HG03460 (cell line): ENCODE results near the gene FBXL7.

ENCODE experiments used
- ATAC-seq: cut with Tn5 transposase; IDR thresholded peaks from one replicate; pipeline ENCODE4 v1.9.1; 2021; ENCODE audit not compliant: unreplicated experiment

The FBXL7 gene

GRCh38 chr5:15932066-15932465, 432.1 kb downstream of the FBXL7 start:
- no peak for ATAC-seq

DNA sequence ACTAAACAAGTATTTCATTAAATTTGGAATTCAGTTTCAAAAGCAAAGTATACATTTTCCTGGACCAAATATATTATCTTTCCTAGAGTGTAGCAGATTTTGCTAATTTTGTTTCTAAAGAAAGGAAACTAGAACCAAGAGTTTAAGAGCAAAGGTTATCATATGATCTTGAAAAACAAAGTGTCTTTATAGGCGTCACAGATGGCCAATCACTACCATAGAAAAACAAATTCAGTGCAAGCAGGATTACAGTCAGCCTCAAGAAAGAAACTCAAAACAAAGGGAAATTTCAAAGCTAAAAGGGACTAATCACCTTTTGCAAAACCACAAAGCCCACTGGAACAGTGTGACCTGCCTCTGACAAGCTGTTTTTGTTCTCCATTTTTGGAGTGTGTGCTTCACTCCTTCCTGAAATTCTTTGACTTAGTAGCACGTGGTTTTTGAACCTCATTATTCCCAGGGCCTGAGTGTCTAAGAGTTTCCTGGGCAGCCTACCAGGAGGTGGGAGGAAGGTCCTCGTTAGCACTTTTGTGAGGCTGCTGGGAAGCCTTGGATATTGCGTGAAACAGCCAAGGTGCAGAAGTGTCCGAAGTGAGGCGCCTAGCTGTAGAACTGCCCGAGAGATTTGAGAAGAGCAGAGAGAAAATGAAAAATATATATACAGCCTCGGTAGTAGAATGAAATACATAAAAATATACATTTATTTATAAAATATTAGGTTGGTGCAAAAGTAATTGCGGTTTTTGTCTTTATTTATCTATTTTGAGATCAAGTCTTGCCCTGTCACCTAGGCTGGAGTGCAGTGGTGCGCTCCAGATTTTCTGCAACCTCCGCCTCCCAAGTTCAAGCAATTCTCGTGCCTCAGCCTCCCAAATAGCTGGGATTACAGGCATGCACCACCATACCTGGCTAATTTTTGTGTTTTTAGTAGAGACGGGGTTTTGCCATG, 433.6 kb downstream of the FBXL7 start:
- ATAC-seq = no peak

GRCh38 chr5:15936505-15937245, 436.7 kb downstream of the FBXL7 start:
- no peak for ATAC-seq

DNA sequence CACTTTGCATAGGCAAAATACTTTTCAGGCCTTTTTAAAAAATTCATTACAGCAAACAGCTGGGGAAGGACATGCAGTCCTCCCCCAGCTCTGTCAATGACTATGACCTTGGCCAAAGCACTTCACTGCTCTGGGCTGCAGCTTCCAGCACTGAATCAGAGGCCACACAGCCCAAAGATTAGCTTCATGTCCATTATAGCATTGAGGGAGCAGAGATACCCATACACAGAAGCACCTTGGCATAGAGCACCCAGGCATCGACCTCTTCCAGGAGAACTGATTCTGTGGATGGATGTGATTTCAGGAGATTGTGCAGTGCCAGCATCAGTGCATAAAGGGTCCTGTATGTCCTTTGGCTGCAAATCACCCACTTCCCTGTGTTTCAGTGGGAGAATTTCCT, 437.7 kb downstream of the FBXL7 start:
- no peak for ATAC-seq

DNA sequence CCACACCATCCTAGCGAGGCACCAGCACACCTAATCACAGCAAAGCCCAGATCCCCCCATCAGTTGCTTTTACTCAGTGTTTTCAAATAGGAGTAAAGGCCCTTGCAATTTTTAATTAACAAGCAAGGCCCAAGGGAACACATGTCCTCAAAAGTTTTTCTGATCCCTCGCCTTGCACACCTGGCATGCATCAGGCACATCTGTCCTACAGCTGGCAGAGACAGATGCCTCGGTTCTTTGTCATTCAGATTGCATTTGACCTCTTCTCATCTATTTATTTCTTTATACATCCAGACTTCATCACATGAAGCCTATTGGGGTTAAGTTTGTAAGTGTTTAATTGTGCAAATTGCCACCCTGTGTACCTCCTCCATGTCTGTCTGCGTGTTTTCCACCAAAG, 438.2 kb downstream of the FBXL7 start:
- ATAC-seq = no peak

DNA sequence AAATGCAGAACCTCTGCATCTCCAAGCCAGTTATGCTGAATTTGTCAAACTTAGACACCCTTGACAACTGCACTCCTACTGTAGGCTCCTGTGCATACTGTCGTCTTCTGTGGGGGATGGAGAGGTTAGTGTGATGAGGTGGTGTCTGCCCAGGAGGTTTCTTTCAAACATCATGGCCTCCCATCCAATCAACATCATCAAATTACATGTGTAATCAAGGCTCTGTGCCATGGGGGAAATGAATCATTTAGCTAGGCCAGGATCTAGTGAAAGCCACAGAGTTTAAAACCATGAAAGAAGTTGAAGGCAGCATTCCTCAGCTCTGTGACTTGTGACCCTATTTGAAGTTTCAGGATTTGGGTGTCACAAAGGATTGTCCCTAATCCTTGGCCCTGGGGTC, 439.0 kb downstream of the FBXL7 start:
- ATAC-seq = no peak

DNA sequence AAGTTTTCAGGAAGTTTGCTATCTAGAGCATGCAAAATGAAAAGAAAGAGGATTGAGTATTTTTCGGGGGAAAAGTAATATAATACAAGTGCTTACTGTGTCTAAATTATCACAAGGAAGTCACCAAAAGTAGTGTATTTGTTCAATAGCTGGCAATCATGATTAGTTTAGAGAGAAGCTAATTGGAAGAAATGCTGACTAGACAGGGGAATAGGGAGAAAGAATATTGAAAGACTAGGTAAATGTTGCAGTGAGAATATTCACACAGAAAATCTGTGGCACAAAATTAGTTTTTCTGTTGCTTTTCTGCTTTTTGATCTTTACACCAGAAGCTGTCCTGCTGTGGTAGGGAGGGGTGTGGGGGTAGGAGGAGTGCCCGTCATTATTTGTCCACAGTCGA, 440.9 kb downstream of the FBXL7 start:
- no peak for ATAC-seq

DNA sequence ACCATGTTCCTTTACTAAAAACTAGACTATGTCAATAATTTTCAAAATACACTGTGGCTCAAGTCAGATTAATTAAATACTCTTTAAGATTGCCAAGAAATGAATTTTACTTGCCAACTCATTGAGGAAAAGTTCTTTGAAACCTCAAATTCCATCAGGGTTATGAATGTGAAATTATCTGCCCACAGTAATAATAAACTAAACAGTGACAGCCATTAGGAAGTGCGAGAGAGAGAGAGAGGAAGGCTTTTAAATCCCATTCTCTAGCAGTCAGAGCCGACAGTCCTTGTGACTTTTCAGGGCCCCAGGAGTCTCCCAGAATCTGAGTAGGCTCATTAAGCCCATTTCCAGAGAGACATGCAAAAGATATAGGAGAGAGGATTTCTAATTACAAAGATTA, 443.5 kb downstream of the FBXL7 start:
- ATAC-seq = no peak

DNA sequence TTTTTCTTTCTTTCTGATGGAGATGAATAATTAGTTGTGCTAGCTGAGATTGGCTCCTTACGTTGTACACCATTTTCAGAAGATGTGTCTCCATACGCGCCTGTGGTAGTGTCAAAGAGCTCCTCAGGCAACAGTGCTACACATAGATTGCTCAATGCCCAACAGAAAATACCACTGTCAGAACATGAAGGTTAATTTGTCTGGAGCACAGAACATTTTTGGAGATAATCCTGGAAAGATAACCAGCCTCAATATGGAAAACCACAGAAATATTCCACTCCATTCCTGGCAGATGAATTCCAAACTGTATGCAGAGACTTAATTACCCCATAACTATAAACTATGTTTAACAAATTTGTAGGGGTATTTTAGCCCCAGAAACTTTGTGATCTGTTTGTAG, 446.0 kb downstream of the FBXL7 start:
- ATAC-seq = no peak

- no peak for ATAC-seq
These were observed 448.2 kb downstream of the FBXL7 start for GRCh38 chr5:15948190-15948589.

DNA sequence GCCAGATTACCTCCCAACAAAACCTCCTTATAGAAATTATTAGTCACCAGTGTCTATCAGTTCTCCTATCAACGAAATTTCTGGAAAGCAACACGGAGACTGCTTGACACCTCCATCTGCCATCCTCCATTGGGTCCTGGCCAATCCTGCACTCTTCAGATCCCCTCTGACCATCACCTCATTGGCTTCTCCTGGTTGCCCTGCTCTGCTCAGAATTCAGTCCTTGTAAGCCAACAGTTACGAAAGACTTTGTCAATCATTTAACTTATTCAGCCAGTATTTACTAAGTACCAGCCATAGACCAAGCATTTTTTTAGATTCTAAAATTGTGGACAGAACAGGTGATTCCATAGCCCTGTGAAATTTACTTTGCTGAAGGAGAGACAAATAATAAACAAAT, 451.1 kb downstream of the FBXL7 start:
- ATAC-seq = no peak

GRCh38 chr5:15951550-15951949, 451.6 kb downstream of the FBXL7 start:
- no peak for ATAC-seq

DNA sequence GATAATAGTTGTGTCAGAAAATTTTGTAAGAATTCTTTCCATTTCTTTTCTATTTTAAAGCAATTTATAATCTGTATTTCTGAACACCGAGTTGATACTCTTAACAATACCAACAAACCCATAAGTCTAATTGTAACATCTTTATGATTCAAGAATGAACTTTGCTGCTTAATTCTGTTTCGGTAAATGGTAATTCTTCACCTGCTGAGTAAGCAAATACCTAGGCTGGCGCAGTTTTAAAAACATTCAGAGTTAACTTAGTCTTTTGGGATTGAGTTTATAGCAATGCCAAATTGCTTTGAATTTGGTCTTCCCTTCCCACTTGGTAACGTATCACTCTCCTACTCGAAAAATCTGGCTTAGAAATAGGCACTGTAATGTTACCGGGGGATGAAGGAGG, 456.6 kb downstream of the FBXL7 start:
- ATAC-seq = no peak

DNA sequence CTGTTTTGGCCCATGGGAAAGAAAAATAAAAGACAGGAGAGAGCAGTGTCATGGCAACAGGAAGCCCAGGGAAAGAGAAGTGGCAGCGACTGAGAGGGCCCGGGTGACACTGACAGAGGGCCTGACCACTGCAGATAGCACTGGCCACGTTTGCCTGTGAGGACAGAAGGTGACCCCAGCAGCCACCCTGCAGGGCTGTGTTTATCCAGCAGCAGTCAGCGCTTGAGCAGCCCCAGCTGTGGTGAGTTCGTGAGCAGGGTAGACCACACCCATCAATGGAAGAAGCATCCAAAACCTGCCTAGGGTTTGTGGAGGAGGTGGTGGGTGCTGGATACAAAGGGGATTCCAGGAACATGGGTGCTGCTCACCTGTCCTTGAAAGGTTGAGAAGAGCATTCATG, 457.1 kb downstream of the FBXL7 start:
- ATAC-seq = no peak

GRCh38 chr5:15959370-15960164, 459.6 kb downstream of the FBXL7 start:
- ATAC-seq = no peak

- ATAC-seq = no peak
These were observed 466.2 kb downstream of the FBXL7 start for GRCh38 chr5:15966066-15966640.

DNA sequence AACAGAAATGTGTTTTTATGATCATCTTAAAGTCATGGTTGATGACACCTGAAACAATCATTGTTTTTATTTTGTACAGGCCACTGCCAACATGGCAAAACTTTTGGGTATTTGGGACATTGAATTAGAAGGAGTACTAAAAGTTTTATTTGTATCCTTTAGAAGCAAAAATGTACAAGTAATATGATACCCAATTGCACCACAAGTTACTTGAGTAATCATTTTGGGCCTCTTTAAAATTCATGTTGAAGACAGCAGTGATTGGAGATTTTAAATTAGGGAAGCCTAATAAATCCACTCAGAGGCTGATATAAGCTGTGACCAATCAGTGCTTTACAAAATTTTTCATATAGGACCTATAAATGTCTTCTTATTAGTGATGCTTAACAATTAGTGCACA, 466.7 kb downstream of the FBXL7 start:
- ATAC-seq = no peak

- ATAC-seq = no peak
These were observed 469.0 kb downstream of the FBXL7 start for GRCh38 chr5:15968993-15969392.

GRCh38 chr5:15977851-15978250, 477.9 kb downstream of the FBXL7 start:
- ATAC-seq = no peak

- ATAC-seq = no peak
These were observed 480.9 kb downstream of the FBXL7 start for GRCh38 chr5:15980835-15981234.

DNA sequence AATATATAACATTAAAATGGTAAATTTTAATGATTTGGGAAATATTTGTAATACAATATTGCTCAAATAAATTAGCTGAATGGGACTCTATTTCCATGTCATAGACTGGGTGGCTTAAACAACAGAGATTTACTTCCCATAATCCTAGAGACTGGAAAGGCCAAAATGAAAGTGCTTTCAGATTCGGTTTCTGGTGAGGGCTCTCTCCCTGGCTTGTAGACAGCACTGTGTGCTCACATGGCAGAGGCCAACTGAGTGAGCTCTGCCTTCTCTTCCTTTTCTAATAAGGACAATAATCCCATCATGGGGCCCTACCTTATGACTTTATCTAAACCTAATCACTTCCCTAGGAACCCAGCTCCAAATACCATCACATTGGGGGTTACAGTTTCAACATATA, 483.4 kb downstream of the FBXL7 start:
- no peak for ATAC-seq
